ENCODE data around the gene RAI1.

The RAI1 gene

DNA sequence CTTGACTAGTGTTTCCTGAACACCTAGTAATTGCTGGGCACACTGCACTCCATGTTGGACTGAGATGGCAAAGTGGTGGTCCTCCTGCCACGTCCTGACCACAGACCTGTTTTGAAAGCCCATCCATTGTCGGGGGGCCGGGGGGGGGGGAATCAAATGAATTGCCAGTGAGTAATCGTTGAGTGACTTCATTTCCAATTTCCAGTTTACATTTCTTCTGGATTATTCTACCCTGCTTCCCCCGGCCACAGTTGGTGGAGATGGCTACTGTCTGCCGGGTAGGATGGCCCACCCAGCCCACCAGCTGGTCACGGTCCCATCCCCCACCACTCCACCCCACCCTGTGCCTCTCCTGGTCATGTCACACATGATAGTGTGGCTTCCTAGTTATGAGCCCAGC is 18.2 kb downstream of the RAI1 start:
- no peak for TF ChIP-seq CTCF (IDR thresholded peaks at IDR 0.05; ENCODE audit: borderline replicate concordance, control extremely low read depth, extremely low read depth, insufficient read depth, missing control alignments)
- no peak for DNase-seq (ENCODE audit: low spot score)
- in situ Hi-C loops (cut with MboI; ENCODE audit: low sequenced_read_pairs, unreplicated experiment): no loop called here

DNA sequence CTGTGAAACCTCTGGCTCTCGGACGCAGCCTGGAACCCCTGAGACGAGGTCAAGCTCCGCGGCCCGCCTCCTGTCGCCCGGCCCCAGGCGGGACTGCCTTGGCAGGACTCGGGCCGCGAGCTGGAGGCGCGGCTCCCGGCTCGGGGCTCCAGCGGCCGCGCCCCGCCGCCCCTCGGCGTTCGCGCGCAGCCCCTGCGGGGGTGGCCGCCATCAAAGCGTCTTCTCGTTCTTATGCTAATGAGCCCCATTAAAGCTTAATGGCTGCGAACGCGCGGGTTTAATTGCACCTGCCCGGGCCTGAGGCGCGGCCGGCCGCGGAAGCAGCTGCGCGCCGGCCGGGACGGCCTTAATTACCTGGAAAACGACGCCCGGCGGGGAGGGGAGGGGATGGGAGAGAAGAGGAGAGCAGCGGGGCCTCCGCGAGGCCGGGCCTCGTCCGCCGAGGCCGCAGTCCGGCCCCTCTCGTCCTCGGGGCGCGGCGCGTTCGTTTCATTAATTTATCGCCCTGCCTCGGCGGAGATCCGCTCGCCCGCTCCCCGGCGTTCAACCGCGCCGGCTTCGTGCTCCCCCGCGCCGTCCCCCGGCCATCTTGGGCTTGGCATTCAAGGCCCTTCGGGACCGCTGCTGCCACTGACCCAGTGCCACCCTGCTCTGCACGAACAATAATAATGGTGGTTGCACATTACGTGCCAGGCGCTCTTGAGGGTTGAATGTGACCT is 19.2 kb downstream of the RAI1 start:
- DNase-seq (ENCODE audit: low spot score): no peak
- TF ChIP-seq CTCF (IDR thresholded peaks at IDR 0.05; ENCODE audit: borderline replicate concordance, control extremely low read depth, extremely low read depth, insufficient read depth, missing control alignments): no peak
- in situ Hi-C loops (cut with MboI; ENCODE audit: low sequenced_read_pairs, unreplicated experiment): no loop called here

DNA sequence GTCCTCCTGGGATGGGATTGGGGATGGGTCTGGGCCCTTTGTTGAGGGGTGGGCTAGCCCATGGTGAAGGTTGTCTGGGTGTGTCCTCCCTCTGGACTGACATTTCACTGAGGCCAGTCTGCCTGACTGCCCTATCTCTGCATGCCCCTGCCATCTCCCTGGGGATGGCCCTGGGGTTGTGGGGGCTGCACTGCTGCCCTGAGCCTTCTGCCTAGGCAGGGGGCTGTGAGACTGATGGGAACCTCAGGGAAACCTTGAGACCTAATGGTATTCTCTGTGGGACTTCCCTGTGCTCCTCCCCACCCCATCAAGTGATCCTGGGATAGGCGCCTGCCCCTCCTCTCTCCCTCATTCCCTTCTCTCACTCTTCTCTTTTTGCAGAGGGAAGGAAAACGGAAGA is 19.9 kb downstream of the RAI1 start:
- TF ChIP-seq CTCF (IDR thresholded peaks at IDR 0.05; ENCODE audit: borderline replicate concordance, control extremely low read depth, extremely low read depth, insufficient read depth, missing control alignments): no peak
- in situ Hi-C loops (cut with MboI; ENCODE audit: low sequenced_read_pairs, unreplicated experiment): no loop called here
- no peak for DNase-seq (ENCODE audit: low spot score)

DNA sequence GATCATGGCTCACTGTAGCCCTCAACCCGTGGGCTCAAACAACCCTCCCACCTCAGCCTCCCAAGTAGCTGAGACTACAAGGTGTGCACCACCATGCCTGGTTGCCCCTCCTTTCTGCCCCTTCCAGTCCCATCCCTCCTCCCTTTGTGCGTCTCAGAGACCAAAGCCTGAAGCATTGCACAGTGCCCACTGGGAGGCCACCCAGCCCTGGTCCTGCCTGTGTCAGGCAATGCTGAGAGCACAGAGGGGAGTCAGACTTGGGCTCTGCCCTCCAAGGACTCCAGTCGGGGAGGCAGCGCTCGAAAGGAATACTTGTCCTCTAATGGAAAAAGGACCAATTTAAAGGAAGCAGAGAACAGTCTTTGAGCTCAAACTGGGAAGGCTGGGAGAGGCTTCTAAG is 20.4 kb downstream of the RAI1 start:
- TF ChIP-seq CTCF (IDR thresholded peaks at IDR 0.05; ENCODE audit: borderline replicate concordance, control extremely low read depth, extremely low read depth, insufficient read depth, missing control alignments): no peak
- in situ Hi-C loops (cut with MboI; ENCODE audit: low sequenced_read_pairs, unreplicated experiment): no loop called here
- DNase-seq (ENCODE audit: low spot score): no peak

GRCh38 chr17:17702449-17703139 is 21.3 kb downstream of the RAI1 start:
- no peak for TF ChIP-seq CTCF (IDR thresholded peaks at IDR 0.05; ENCODE audit: borderline replicate concordance, control extremely low read depth, extremely low read depth, insufficient read depth, missing control alignments)
- in situ Hi-C loops (cut with MboI; ENCODE audit: low sequenced_read_pairs, unreplicated experiment): no loop called here
- DNase-seq (ENCODE audit: low spot score): no peak

DNA sequence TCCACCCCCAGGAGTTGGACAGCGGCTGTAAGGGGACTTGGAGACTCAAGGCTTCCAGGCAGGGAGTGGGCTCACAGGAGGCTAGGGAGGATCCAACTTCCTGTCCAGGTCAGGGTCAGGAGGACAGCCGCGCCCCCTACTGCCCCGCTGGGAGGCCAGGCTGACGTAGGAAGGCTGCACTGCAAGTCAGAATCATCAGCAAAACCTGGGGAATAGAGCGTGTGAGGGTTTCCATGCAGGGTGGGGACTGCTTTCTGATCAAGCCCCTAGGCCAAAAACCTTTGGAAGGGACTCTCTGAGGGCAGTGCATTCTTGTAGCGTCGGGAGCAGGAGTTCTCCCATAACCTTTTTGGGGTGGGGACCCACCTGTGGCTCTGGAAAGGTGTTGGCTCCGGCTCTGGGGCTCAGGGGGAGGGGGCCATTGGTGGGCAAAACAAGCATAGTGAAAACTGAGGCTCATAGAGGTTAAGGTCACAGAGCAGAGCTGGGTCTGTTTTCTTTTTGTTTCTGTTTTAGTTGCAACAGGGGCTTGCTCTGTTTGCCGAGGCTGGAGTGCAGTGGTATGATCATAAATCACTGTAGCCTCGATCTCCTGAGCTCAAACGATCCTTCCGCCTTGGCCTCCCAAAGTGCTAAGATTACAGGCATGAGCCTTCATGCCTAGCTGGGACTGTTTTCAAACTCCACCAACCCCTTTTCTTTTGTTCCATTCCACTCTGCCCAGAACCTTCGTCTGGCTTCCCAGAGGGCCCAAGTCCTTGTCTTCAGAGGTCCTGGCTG is 22.1 kb downstream of the RAI1 start:
- in situ Hi-C loops (cut with MboI; ENCODE audit: low sequenced_read_pairs, unreplicated experiment): no loop called here
- DNase-seq (ENCODE audit: low spot score): no peak
- no peak for TF ChIP-seq CTCF (IDR thresholded peaks at IDR 0.05; ENCODE audit: borderline replicate concordance, control extremely low read depth, extremely low read depth, insufficient read depth, missing control alignments)

All from GM13976 (cell line).